GM18508 (cell line): Measurements from ENCODE around the gene SPECC1.
"Not testable (repeated sequence)": the region's sequence is repeated elsewhere in the genome, so short reads cannot be mapped to it uniquely, and the experiment has no call there.

Experiments
- ATAC-seq: cut with Tn5 transposase; IDR thresholded peaks from one replicate; pipeline ENCODE4 v1.9.1; 2021; ENCODE audit warnings: moderate number of reproducible peaks; ENCODE audit not compliant: insufficient read depth, unreplicated experiment

The SPECC1 gene

GRCh38 chr17:20351405-20351804 lies 342.2 kb downstream of the SPECC1 start:
- ATAC-seq: not testable (repeated sequence)

- ATAC-seq: not testable (repeated sequence)
These were observed 343.4 kb downstream of the SPECC1 start for GRCh38 chr17:20352567-20352966.

- ATAC-seq: not testable (repeated sequence)
These were observed 354.7 kb downstream of the SPECC1 start for GRCh38 chr17:20363846-20364245.
